HepG2 (cell line): ENCODE results near the gene CTNNA2. TPM values are rescaled to one million over a fixed set of nuclear protein-coding genes. Genes with fewer than 3 reads are reported as not detected.

Source experiments
- ATAC-seq: fragments of 200-7000 bp; cut with Tn5 transposase; 3 replicates; pipeline ENCODE4 v1.9.1; 2020; ENCODE audit warnings: mild to moderate bottlenecking, moderate library complexity
- BruUV-seq: library from RNA; stranded (reverse); fragments of 400-500 nt; replicated peaks from 2 replicates; lab custom pipeline; 2021; lab: Mats Ljungman, UMichigan
- CTCF ChIA-PET: fragments of 300-600 bp; formaldehyde crosslinking; extraction: SDS; loops from one replicate; lab custom pipeline; 2021; ENCODE audit warnings: low total read pairs, inconsistent platforms, low intra/inter-chr PET ratio; lab: Yijun Ruan, JAX
- POLR2A ChIA-PET: fragments of 350-600 bp; sonication (Branson Sonifier 250); formaldehyde crosslinking; loops from one replicate; lab custom pipeline; 2020; ENCODE audit warnings: antibody characterized with exemption, inconsistent platforms; lab: Yijun Ruan, JAX
- DNase-seq: peaks from one replicate; pipeline ENCODE4 v3.0.0-alpha.2; 2015; ENCODE audit warnings: low spot score
- FAIRE-seq: peaks from 3 replicates; lab custom pipeline; 2011; peaks lifted over from hg19 to GRCh38; lab: Jason Lieb, UNC
- H2AFZ ChIP-seq: one replicate; pipeline ENCODE4 v1.6.1; 2011; ENCODE audit warnings: low read length, inconsistent platforms
- H3K27ac ChIP-seq: fragments of 300-600 bp; 3 replicates; pipeline ENCODE4 v1.8.0; 2011; ENCODE audit warnings: mixed run types, mild to moderate bottlenecking, mixed read lengths, low read length, inconsistent platforms; ENCODE audit not compliant: insufficient read depth; ENCODE audit errors: extremely low read length
- H3K27me3 ChIP-seq, 2 experiments: fragments of 200-600 bp in 1 of 2; 2 replicates in 1 of 2; 3 replicates in 1 of 2; pipeline versions ENCODE4 v1.6.0 to v1.8.0; 2011; ENCODE audit warnings: low read length in 2 of 2, mild to moderate bottlenecking in 2 of 2, moderate library complexity in 2 of 2, inconsistent platforms in 1 of 2; ENCODE audit not compliant: insufficient read depth in 2 of 2, control insufficient read depth in 1 of 2
- H3K36me3 ChIP-seq, 2 experiments: fragments of 200-600 bp in 1 of 2; replicated peaks in 1 of 2; 2 replicates in 1 of 2; 3 replicates in 1 of 2; pipeline versions ENCODE4 v1.5.1 to v1.8.0; 2011; ENCODE audit warnings: low read length in 2 of 2, inconsistent platforms in 1 of 2; ENCODE audit not compliant: insufficient read depth in 2 of 2, control insufficient read depth in 1 of 2
- H3K4me1 ChIP-seq: 2 replicates; pipeline ENCODE4 v1.5.1; 2012; ENCODE audit warnings: low read length, inconsistent platforms; ENCODE audit not compliant: insufficient read depth
- H3K4me2 ChIP-seq: 2 replicates; pipeline ENCODE4 v1.6.0; 2011; ENCODE audit warnings: low read depth, low read length, inconsistent platforms
- H3K4me3 ChIP-seq, 3 experiments: fragments of 200-600 bp in 1 of 3; sonication (generic), shearing (Covaris generic) in 1 of 3; replicated peaks in 1 of 3; 2 replicates each; pipeline ENCODE4 v1.5.1; 2011 to 2016; ENCODE audit warnings: low read length in 3 of 3, inconsistent platforms in 2 of 3, low read depth in 2 of 3, mild to moderate bottlenecking in 2 of 3, control low read depth in 1 of 3, mixed read lengths in 1 of 3; ENCODE audit not compliant: insufficient read depth in 1 of 3
- H3K79me2 ChIP-seq: one replicate; pipeline ENCODE4 v1.6.1; 2011; ENCODE audit warnings: low read length, inconsistent platforms; ENCODE audit not compliant: insufficient read depth
- H3K9ac ChIP-seq: 2 replicates; pipeline ENCODE4 v1.6.0; 2011; ENCODE audit warnings: mild to moderate bottlenecking, low read depth, low read length, inconsistent platforms; ENCODE audit not compliant: insufficient read depth
- H3K9me3 ChIP-seq: 2 replicates; pipeline ENCODE4 v1.5.1; 2012; ENCODE audit warnings: mild to moderate bottlenecking, low read length
- H4K20me1 ChIP-seq: 2 replicates; pipeline ENCODE4 v1.6.0; 2011; ENCODE audit warnings: inconsistent platforms, mild to moderate bottlenecking, low read length, moderate library complexity; ENCODE audit not compliant: insufficient read depth
- ATF4 ChIP-seq, 2 experiments: fragments of 450-650 bp in 1 of 2; sonication (generic) in 1 of 2; formaldehyde crosslinking; IDR thresholded peaks; 2 replicates each; pipeline versions ENCODE4 v1.5.0 to v1.8.0; 2020 to 2022; ENCODE audit warnings: mild to moderate bottlenecking in 1 of 2, missing genetic modification reagents in 1 of 2
- ATF7 ChIP-seq, 2 experiments: fragments of 450-650 bp in 1 of 2; sonication (generic) in 1 of 2; formaldehyde crosslinking in 1 of 2; IDR thresholded peaks; 2 replicates each; pipeline versions ENCODE4 v1.4.0 to v1.6.1; 2016 to 2020; ENCODE audit warnings: antibody characterized with exemption in 1 of 2, mild to moderate bottlenecking in 1 of 2, missing genetic modification reagents in 1 of 2
- CREB1 ChIP-seq, 2 experiments: fragments of 450-650 bp in 1 of 2; IDR thresholded peaks; 2 replicates each; pipeline ENCODE4 v1.6.1; 2016 to 2017; ENCODE audit warnings: control low read depth in 1 of 2, mild to moderate bottlenecking in 1 of 2, missing compliant biosample characterization in 1 of 2, missing genetic modification characterization in 1 of 2
- GMEB2 ChIP-seq: IDR thresholded peaks from 2 replicates; pipeline ENCODE4 v1.6.1; 2016; ENCODE audit warnings: missing biosample characterization, missing genetic modification reagents, low read depth
- HOMEZ ChIP-seq: IDR thresholded peaks from 2 replicates; pipeline ENCODE4 v1.6.1; 2016; ENCODE audit warnings: low read depth
- SNAPC5 ChIP-seq: sonication (generic); formaldehyde crosslinking; IDR thresholded peaks from 2 replicates; pipeline ENCODE4 v1.8.1; 2023; ENCODE audit warnings: mild to moderate bottlenecking, missing genetic modification reagents, borderline replicate concordance
- TGIF2 ChIP-seq: IDR thresholded peaks from 2 replicates; pipeline ENCODE4 v1.6.1; 2016; ENCODE audit warnings: control low read depth, missing compliant biosample characterization
- WGBS: methylation state at CpG from one replicate; pipeline ENCODE4 v1.1.6; 2017; ENCODE audit warnings: low lambda C conversion rate; 5-methylcytosine and 5-hydroxymethylcytosine counted together
- in situ Hi-C: cut with HindIII; loops from 2 replicates; pipeline ENCODE4 v1.10.0; 2017; ENCODE audit warnings: low pct_unique_long_range_greater_than_20kb; ENCODE audit not compliant: extremely low pct_ligation_motif_present
- intact Hi-C: fragments of 100-400 bp; cut with micrococcal nuclease; formaldehyde crosslinking; loops from one replicate; pipeline ENCODE4 v1.10.0; 2022; ENCODE audit not compliant: unreplicated experiment
- polyA plus RNA-seq, 8 experiments: library from polyadenylated mRNA; depleted of rRNA in 3 of 8; stranded (reverse) in 7 of 8; unstranded in 1 of 8; fragments of >200 nt; fragmentation: Illumina TruSeq in 4 of 8; extraction: Trizol in 4 of 8; gene quantifications; 2 replicates each; pipeline versions ENCODE4 v1.2.1 to v1.2.3, GENCODE V29; 2011 to 2016; ENCODE audit warnings: low read depth in 4 of 8, missing spikeins in 1 of 8, mixed read lengths in 1 of 8; ENCODE audit not compliant: insufficient read depth in 1 of 8
- total RNA-seq, 5 experiments: library from RNA; depleted of rRNA; stranded (reverse); fragments of >200 nt; fragmentation: Illumina TruSeq; extraction: Trizol; gene quantifications; 2 replicates each; pipeline ENCODE4 v1.2.3, GENCODE V29; 2016; ENCODE audit warnings: low read depth in 1 of 5

CTNNA2 gene
- total and polyA plus RNA-seq, 2 of the 13 experiments (the other 11 are each of a cell fraction or from before 2014, with no cell fraction given): not detected

- Histone ChIP-seq H3K27me3 (no peaks in the 10 kb centered on the region; a peak in 1 of 5 replicates), H2AFZ (no peak overlapping the region), H3K79me2 (no peaks in the 10 kb centered on the region), H3K9ac (no peak overlapping the region), H3K4me1 (no peaks in the 10 kb centered on the region), H3K4me2 (no peak overlapping the region), H3K36me3 (no peaks in the 10 kb centered on the region), H4K20me1 (no peaks in the 10 kb centered on the region), H3K27ac (no peak overlapping the region), H3K9me3 (peaks cover 38% of the 10 kb centered on the region), H3K4me3 (no peak overlapping the region)
- intact Hi-C loops: no loop called here
- no TSS peak for BruUV-seq
- ChIA-PET CTCF (no interaction called here), POLR2A (no interaction called here)
- in situ Hi-C loops: no loop called here
- 28% methylated on average over 5 of the region's 5 CpGs for WGBS
- no peak for FAIRE-seq
- ATAC-seq: no peak
- DNase-seq: no peak
- TF ChIP-seq HOMEZ (CRISPR knock-in tag) (no peak), SNAPC5 (CRISPR knock-in tag) (no peak), ATF7 (IDR thresholded peaks at IDR 0.05) (no peak), ATF7 (CRISPR knock-in tag; IDR thresholded peaks at IDR 0.05) (no peak), ATF4 (CRISPR knock-in tag; IDR thresholded peaks at IDR 0.05) (no peak), GMEB2 (no peak), CREB1 (IDR thresholded peaks at IDR 0.05) (no peak), CREB1 (CRISPR knock-in tag; IDR thresholded peaks at IDR 0.05) (no peak), TGIF2 (no peak)
Observed at GRCh38 chr2:80459028-80459427, 946.2 kb downstream of the CTNNA2 start.
